DMS153 (cell line): ENCODE results near the gene LAMA4.

Experiments
- DNase-seq: peaks from one replicate; lab custom pipeline; 2025; lab: John Stamatoyannopoulos, UW

The LAMA4 gene, protein sequence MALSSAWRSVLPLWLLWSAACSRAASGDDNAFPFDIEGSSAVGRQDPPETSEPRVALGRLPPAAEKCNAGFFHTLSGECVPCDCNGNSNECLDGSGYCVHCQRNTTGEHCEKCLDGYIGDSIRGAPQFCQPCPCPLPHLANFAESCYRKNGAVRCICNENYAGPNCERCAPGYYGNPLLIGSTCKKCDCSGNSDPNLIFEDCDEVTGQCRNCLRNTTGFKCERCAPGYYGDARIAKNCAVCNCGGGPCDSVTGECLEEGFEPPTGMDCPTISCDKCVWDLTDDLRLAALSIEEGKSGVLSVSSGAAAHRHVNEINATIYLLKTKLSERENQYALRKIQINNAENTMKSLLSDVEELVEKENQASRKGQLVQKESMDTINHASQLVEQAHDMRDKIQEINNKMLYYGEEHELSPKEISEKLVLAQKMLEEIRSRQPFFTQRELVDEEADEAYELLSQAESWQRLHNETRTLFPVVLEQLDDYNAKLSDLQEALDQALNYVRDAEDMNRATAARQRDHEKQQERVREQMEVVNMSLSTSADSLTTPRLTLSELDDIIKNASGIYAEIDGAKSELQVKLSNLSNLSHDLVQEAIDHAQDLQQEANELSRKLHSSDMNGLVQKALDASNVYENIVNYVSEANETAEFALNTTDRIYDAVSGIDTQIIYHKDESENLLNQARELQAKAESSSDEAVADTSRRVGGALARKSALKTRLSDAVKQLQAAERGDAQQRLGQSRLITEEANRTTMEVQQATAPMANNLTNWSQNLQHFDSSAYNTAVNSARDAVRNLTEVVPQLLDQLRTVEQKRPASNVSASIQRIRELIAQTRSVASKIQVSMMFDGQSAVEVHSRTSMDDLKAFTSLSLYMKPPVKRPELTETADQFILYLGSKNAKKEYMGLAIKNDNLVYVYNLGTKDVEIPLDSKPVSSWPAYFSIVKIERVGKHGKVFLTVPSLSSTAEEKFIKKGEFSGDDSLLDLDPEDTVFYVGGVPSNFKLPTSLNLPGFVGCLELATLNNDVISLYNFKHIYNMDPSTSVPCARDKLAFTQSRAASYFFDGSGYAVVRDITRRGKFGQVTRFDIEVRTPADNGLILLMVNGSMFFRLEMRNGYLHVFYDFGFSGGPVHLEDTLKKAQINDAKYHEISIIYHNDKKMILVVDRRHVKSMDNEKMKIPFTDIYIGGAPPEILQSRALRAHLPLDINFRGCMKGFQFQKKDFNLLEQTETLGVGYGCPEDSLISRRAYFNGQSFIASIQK (N-terminal part only)

DNA sequence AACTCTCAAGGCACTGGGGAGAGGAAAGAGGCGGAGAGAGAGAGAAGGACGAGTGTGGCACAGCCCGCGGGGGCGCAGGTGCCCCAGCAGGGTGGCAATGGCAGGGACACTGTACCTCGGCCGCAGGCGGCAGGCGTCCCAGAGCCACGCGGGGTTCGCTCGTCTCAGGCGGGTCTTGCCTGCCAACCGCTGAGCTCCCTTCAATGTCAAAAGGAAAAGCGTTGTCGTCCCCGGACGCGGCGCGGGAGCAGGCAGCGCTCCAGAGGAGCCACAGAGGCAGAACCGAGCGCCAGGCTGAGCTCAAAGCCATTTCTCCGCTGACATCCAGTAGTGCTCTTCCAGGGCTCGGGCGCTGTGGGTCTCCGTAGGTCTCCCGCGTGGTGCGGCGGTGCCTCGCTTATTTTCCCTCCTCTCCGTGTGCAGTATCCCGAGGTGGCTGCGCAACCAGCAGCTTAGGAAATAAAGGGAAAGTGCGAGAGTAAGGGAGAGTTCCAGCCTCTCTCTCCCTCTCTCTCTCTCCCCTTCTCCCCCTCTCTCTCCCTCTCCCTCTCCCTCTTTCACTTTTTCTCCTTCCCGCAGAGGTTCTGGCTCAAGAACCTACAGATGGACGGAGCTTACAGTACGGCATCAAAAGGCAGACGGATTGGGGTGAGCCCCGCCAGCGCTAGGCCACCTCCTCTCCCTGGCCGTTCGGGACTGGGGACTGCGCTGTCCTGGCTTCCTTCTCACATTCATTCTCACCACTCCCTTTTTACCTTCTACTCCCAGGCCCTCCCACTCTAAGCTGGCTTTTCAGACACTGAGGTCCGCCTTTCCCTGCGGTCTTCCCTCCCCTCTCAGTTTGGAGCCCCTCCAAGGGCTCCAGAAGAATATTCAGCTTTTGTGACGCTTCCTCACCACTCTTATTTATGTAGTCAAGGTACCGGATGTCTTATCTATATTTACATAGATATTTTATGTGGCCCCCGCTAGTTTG is at the start of gene LAMA4:
Gene LAMA4 (minus strand): TSS at position 727 of the 976 bp plus-strand sequence. CDS start 417 bp downstream, at position 310.
- DNase-seq, result no peak

DNA sequence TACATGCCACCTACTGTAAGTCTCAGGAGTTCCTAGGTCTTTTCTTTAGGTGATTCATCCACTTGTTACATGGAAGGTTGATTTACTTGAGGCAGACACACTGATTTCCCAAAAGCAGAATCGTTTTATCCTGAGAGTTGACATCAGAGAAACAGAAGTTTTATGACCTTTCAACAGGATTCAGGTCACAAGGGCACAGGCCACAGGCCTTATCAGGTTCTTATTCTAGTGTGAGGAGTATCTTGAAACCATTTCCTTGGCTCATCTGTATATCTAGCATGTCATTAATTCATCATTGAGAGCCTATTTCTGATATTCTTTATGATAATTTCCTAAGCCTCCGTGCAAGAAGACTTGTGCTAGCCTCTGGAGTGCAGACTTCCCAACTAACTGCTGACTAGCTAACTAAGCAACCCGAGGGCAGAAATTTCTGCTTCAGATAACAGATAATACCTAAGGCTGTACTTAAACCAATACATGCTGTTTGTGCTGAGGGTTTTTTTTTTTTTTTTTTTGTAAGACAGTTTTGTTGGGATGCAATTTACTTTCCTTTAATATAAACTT is 47.9 kb upstream of the LAMA4 start:
- DNase-seq, result no peak

GRCh38 chr6:112300896-112301295 is 46.5 kb upstream of the LAMA4 start:
- no peak for DNase-seq

DNA sequence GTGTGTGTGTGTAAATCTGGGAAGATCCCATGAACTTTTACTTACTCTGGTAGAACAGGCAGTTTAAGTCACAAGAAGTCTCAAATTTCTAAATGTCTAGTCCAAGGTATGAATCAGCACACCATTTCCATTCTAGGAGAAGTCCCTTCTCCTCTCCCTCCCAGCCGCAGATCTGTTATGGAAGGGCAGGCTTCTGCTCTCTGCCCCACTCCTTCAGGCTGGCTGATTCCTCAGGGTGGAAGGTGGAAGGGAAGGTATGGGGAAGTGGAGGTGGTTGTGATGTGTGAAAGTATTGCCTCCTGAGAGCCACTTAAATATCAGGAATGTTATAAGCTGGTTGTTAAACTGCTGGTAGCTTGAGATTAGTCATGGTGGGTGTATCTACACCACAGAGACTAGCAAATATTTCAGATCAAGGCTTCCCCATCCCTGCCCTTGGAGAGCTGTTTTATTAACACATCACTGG is 44.5 kb upstream of the LAMA4 start:
- no peak for DNase-seq

DNA sequence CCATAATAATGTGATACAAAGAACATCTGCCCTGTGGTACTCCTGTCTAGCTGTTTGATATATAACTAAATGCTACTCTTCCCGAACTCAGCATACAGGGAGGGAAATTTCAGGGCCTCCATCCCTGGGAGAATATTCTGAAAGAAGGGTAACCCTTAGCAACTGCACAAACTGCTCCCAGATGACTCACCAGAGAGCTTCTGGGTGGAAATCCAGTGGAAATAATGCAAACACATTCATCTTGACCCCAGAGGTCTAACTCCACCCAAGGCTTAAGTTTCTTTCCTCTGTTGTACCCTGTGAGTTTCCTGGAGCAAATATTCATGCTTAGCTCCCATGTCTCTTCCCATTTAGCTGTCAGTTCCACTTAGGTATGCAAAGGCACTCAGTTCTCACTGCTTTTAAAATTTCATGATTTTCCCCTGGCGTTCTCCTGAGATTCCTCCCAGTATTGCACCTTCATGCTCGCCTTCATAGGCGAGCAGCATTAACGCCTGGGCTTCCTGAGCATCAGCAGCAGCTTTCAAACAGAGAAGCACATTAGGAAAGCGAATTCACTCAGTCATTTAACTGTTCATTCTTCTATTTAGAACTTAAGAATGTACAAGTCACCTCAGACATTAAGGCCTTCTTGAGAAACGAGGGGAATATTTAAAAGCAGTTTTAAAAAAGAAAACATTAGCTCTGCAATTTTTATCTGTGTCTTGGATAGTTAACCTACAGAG is 43.8 kb upstream of the LAMA4 start:
- no peak for DNase-seq

- DNase-seq, result no peak
Measured at GRCh38 chr6:112296694-112297093, 42.3 kb upstream of the LAMA4 start.

DNA sequence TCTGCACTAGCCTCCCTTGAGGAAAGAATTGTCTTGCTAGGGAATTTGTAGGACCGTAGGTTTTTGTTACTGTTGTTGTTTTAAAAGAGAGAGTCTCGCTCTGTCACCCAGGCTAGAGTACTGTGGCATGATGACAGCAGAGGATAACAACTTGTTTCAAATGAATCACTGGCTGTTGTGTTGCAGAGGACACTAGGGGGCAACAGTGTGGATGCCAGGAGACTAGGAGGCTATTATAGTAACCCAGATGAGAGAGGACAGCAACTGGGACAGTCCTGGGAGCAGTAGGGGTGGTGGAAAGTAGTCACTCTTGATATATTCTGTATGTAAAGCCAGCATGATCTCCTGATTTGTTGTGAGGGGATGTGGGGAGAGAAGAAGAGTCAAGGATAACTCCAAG is 41.8 kb upstream of the LAMA4 start:
- DNase-seq, result no peak

DNA sequence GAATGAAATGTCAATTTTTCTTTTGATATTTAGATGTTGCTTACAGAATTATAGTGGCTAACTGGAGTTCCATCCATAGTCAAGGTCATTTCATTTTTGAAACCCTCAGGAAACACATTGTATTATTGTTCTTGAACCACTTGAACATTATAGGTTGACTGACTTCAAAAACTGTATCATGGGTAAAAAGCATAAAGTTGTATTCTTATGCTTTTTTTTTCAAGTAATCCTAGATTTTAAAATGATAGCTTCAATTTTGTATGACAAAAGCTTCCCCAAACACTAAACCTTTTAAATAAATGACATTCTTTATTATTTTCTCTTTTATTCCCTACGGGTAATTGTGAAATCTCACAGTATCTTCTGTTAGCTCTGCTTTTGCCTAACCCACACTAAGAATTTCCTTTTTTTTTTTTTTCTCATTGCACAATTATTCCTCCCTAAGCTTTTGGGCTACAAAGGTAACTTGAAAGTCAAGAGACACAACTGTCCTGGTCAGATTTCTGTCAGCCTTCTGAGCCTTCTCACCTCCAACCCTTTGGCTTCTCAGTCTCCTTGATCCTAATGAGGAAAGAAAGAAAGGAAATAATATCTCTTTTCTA is 36.9 kb upstream of the LAMA4 start:
- no peak for DNase-seq

DNA sequence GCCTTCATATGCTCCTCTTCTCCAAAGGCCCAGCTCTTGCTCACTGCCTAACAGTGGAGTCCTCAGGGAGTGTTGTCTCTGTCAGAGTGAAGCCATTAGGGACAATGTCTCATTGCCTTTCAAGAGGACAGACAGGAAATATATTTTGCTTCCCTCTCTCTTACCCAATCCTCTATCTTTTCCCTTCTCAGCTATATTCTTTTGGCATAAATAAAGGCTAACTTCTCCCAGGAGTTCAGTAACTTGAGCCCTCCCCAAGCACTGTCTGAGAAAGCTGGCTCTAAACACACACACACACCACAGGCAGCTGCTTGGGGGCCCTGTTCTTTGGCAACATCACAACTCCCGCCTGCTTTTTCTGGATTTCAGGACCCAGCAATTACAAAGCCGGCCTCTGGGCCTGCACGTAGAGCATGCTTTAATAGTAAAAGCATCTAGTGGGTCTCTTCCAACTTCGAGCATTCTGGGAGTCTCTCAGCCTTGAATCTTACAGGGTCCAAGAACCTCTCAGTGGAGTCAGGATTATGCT is 34.7 kb upstream of the LAMA4 start:
- DNase-seq, result no peak

DNA sequence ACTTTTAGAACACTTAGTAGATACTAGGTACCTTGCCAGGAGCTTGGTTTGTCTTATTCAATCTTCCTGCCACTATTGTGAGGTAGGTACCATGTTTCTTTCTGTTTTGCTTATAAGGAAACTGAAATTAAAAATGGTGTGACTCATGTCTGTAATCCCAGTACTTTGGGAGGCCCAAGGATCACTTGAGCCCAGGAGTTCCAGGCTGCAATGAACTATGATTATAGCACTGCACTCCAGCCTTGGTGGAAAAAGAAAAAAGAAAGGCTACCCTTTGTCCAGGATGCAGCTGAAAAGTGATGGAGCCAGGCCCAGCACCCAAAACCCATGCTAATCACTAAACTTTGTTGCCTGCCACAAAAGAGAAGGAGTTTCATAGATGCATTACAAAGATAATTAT is 34.1 kb upstream of the LAMA4 start:
- DNase-seq, result no peak

GRCh38 chr6:112287577-112288225 is 33.3 kb upstream of the LAMA4 start:
- DNase-seq, result no peak

DNA sequence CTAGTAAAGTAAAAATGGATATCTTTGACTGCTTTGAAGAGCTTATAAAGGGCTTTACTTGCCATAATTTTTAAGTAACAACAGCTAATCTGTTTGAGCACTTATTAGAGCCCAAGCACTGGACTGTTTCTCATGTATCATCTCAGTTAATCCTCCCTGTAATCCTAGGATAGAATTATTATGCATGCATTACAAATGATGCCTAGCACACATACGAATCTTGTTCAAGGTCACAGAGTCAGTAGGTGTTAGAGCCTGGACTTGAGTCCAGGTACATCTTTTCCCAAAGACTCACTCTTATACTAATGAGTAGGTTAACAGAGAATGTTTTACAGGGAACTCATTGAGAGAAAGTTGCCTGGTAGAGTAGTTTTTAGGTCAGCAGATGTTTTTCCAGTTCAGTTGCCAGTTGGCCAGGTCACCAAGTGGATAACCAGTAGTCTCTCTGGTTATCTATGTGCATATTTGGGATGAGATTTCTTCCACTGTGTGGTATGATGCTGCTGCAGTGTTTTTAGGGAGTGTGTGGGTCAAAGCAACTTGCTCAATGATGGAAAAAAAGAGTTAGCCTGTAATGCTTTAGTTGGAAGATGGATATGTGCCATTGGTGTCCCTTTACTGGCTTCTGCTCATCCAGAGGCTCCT is 32.3 kb upstream of the LAMA4 start:
- DNase-seq, result no peak

- no peak for DNase-seq
Measured at GRCh38 chr6:112286010-112286409, 31.6 kb upstream of the LAMA4 start.

- no peak for DNase-seq
Measured at GRCh38 chr6:112284603-112285002, 30.2 kb upstream of the LAMA4 start.

DNA sequence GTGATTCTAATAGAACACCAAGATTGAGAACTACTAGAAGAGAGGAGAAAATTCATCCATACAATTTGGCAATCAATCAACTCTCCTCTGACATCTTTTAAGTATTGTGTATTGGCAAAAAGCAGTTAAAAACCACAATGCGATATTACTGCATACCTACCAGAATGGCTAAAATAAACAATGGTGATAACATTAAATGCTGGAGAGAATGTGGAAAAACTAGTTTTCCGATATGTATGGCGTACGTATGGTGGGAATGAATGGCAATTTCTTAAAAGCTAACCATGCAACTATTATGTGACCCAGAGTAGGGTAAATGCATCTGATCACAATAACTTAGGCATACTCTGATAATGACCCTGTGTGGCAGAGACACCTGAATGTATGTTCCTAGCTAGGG is 29.3 kb upstream of the LAMA4 start:
- DNase-seq, result no peak

GRCh38 chr6:112281821-112282615 is 27.7 kb upstream of the LAMA4 start:
- DNase-seq, result no peak
